Muscle layer of duodenum (tissue), 2 donors: ENCODE data around the gene OR10G3.
"Not testable (repeated sequence)": the region's sequence is repeated elsewhere in the genome, so short reads cannot be mapped to it uniquely, and the experiment has no call there.

Experiments
- H3K27ac ChIP-seq: one replicate; pipeline ENCODE4 v1.7.0; 2013; ENCODE audit warnings: mild to moderate bottlenecking, low read length
- H3K27me3 ChIP-seq: one replicate; pipeline ENCODE4 v1.7.0; 2013; ENCODE audit warnings: low read depth, mild to moderate bottlenecking, control low read depth, low read length
- H3K36me3 ChIP-seq, 2 donors: one replicate each; pipeline ENCODE4 v1.7.0; 2013; ENCODE audit warnings: low read length in 2 of 2, control low read depth in 1 of 2, mild to moderate bottlenecking in 1 of 2; ENCODE audit not compliant: insufficient read depth in 2 of 2, control insufficient read depth in 1 of 2
- H3K4me1 ChIP-seq, 2 donors: one replicate each; pipeline ENCODE4 v1.7.0; 2013; ENCODE audit warnings: low read length in 2 of 2, mild to moderate bottlenecking in 2 of 2, control low read depth in 1 of 2, moderate library complexity in 1 of 2; ENCODE audit not compliant: insufficient read depth in 2 of 2, control insufficient read depth in 1 of 2
- H3K4me3 ChIP-seq, 2 donors: one replicate each; pipeline ENCODE4 v1.7.0; 2013; ENCODE audit warnings: low read length in 2 of 2, low read depth in 1 of 2, mild to moderate bottlenecking in 1 of 2
- H3K9me3 ChIP-seq, 2 donors: one replicate each; pipeline ENCODE4 v1.7.0; 2013; ENCODE audit warnings: low read length in 2 of 2, control low read depth in 1 of 2, mild to moderate bottlenecking in 1 of 2; ENCODE audit not compliant: control insufficient read depth in 1 of 2
- donor health status: healthy.

Gene OR10G3

DNA sequence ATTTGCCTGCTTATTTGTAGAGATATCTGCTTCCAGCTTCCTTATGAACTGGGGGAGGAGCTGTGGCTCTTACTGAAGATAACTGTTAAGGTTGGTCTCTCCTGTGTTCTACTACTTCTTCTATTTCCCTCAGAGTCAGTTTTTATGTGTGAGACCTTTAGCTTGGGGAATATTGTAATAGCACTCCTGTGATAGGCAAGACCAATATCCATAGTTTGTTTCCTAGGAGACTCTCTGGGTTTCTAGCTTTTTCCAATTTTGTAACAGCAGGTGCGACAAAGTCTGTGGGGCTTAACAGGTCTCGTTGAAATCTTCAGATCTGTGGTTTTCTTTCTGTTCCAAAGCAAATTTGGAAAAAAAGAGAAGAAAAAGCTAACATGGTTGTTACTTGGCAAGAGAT is at the start of gene OR10G3:
TSS of gene OR10G3 (minus strand) at position 101 of the 400 bp plus-strand sequence. CDS start 9,332 bp downstream, outside the sequence.
- Histone ChIP-seq H3K4me3 (no peak within 1 kb of the TSS), H3K9me3 (no peaks in the 10 kb centered on the region), H3K27ac (no peak within 1 kb of the TSS), H3K27me3 (no peaks in the 10 kb centered on the region), H3K4me1 (no peaks in the 10 kb centered on the region), H3K36me3 (no peaks in the 10 kb centered on the region)

DNA sequence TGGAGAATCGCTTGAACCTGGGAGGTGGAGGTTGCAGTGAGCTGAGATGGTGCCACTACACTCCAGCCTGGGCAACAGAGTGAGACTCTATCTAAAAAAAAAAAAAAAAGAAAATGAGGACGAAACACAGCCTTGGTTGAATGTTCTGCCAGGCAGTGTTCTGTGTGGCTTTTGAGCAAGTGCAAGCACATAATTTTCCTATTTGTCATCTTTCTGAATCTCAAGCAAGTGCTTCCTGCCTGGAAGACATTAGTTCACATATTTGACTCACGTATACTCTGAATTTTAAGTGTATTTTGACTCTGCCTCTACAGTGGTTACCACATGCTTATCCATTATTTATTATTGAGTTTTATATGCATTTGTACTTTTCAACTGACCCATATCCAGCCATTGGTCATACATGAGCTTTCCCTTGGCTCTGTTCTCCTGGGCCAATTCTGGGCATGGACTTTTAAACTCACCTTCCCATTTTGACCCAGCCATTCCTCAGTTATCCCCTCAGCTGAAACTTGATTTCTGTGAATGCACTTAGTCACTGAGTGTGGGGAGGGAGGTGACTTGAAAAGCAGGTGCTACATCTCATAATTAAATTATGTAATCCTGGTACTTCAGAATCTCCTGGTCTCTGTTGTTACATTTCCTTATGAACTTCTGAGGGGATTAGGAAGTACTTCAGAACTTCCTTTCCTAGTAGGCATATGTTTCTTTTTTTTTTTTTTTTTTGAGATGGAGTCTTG is 46.8 kb upstream of the OR10G3 start:
- Histone ChIP-seq H3K4me3 (no peak overlapping the region), H3K9me3 (no peaks in the 10 kb centered on the region), H3K27me3 (no peaks in the 10 kb centered on the region), H3K36me3 (no peaks in the 10 kb centered on the region), H3K27ac (no peak overlapping the region), H3K4me1 (no peaks in the 10 kb centered on the region)

- no peaks in the 10 kb centered on the region for H3K27me3 ChIP-seq
- H3K4me1 ChIP-seq: no peaks in the 10 kb centered on the region
- no peaks in the 10 kb centered on the region for H3K36me3 ChIP-seq
- no peak overlapping the region for H3K27ac ChIP-seq
- no peak overlapping the region for H3K4me3 ChIP-seq
- no peaks in the 10 kb centered on the region for H3K9me3 ChIP-seq
Observed at GRCh38 chr14:21617614-21618013, 37.7 kb upstream of the OR10G3 start.

GRCh38 chr14:21614240-21614639 is 34.4 kb upstream of the OR10G3 start:
- no peak overlapping the region for H3K4me3 ChIP-seq
- H3K9me3 ChIP-seq: no peaks in the 10 kb centered on the region
- no peaks in the 10 kb centered on the region for H3K4me1 ChIP-seq
- H3K36me3 ChIP-seq: no peaks in the 10 kb centered on the region
- H3K27ac ChIP-seq: no peak overlapping the region
- no peaks in the 10 kb centered on the region for H3K27me3 ChIP-seq

- H3K4me3 ChIP-seq: no peak overlapping the region
- H3K4me1 ChIP-seq: no peaks in the 10 kb centered on the region
- no peak overlapping the region for H3K27ac ChIP-seq
- no peaks in the 10 kb centered on the region for H3K9me3 ChIP-seq
- H3K27me3 ChIP-seq: no peaks in the 10 kb centered on the region
- no peaks in the 10 kb centered on the region for H3K36me3 ChIP-seq
Observed at GRCh38 chr14:21612324-21612723, 32.4 kb upstream of the OR10G3 start.

GRCh38 chr14:21602181-21602580 is 22.3 kb upstream of the OR10G3 start:
- H3K4me1 ChIP-seq, H3K27me3 ChIP-seq, H3K27ac ChIP-seq, H3K9me3 ChIP-seq, H3K4me3 ChIP-seq, H3K36me3 ChIP-seq: not testable (repeated sequence)

DNA sequence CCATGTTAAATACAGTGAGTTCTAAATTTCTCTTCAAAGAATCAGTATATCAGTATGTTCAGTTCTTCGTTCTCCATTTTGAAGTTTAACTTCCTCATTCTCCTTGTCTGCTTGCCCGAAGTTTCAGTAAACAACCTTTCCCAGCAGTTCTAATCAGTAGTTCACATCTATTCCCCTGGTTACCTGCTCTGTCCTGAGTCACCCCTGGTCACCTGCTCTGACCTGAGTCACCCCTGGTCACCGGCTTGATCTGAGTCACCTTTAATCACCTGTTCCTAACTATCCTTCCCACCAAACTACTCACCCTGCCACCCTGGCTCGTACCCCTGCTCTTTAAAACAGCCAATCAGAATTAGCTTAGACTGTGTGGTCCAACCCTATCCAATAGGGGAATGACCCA is 9.4 kb upstream of the OR10G3 start:
- Histone ChIP-seq H3K4me1 (no peaks in the 10 kb centered on the region), H3K27ac (no peak overlapping the region), H3K27me3 (no peaks in the 10 kb centered on the region), H3K4me3 (no peak overlapping the region), H3K36me3 (no peaks in the 10 kb centered on the region), H3K9me3 (peaks cover 4 to 9% of the 10 kb centered on the region in 2 donors)

GRCh38 chr14:21575661-21576060 is 4.2 kb downstream of the OR10G3 start:
- Histone ChIP-seq H3K4me1 (no peaks in the 10 kb centered on the region), H3K36me3 (no peaks in the 10 kb centered on the region), H3K27ac (no peak overlapping the region), H3K27me3 (no peaks in the 10 kb centered on the region), H3K9me3 (peaks cover 0 to 5% of the 10 kb centered on the region in 2 donors), H3K4me3 (no peak overlapping the region)

- H3K9me3 ChIP-seq: peaks cover 0 to 5% of the 10 kb centered on the region in 2 donors
- H3K4me3 ChIP-seq: no peak overlapping the region
- no peak overlapping the region for H3K27ac ChIP-seq
- H3K4me1 ChIP-seq: no peaks in the 10 kb centered on the region
- no peaks in the 10 kb centered on the region for H3K36me3 ChIP-seq
- H3K27me3 ChIP-seq: no peaks in the 10 kb centered on the region
Observed at GRCh38 chr14:21572604-21573003, 7.3 kb downstream of the OR10G3 start.

DNA sequence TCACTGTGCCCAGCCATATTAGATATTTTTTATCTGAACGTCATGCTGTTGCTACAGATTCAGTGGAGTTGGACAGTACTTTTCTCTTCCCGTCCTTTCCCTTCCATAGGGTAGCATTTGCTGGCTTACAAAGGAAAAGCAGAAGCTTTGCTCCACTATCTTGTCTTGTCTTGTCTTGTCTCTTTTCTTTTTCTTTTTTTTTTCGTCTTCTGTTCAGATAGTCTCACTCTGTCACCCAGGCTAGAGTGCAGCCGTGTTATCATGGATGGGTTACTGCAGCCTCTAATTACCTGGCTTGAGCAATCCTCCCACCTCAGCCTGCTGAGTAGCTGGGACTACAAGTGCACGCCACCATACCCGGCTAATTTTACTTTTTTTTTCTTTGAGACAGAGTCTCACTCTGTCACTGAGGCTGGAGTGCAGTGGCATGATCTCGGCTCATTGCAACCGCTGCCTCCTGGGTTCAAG is 21.1 kb downstream of the OR10G3 start:
- H3K4me3 ChIP-seq: no peak overlapping the region
- H3K27me3 ChIP-seq: no peaks in the 10 kb centered on the region
- H3K27ac ChIP-seq: no peak overlapping the region
- peaks cover 0 to 6% of the 10 kb centered on the region in 2 donors for H3K4me1 ChIP-seq
- H3K9me3 ChIP-seq: no peaks in the 10 kb centered on the region
- no peaks in the 10 kb centered on the region for H3K36me3 ChIP-seq

- Histone ChIP-seq H3K36me3 (no peaks in the 10 kb centered on the region), H3K4me1 (peaks cover 0 to 6% of the 10 kb centered on the region in 2 donors), H3K27me3 (no peaks in the 10 kb centered on the region), H3K4me3 (peak overlapping the region; percentile 39 to 49), H3K9me3 (no peaks in the 10 kb centered on the region), H3K27ac (peak overlapping the region; percentile 53)
Observed at GRCh38 chr14:21557084-21557901, 22.6 kb downstream of the OR10G3 start.
